GM12891 (cell line): ENCODE measurements around the gene ATP10D.
"Not testable (repeated sequence)": the region's sequence is repeated elsewhere in the genome, so short reads cannot be mapped to it uniquely, and the experiment has no call there.

Source experiments
- DNase-seq: peaks from one replicate; pipeline ENCODE4 v3.0.0; 2011; ENCODE audit warnings: low spot score; ENCODE audit not compliant: insufficient read length
- FAIRE-seq: peaks from 2 replicates; lab custom pipeline; 2011; peaks lifted over from hg19 to GRCh38; lab: Jason Lieb, UNC
- PAX5 ChIP-seq: IDR thresholded peaks from 2 replicates; pipeline ENCODE4 v1.6.1; 2011; ENCODE audit warnings: low read length, moderate library complexity, mild to moderate bottlenecking; ENCODE audit not compliant: insufficient read depth, severe bottlenecking
- POLR2A ChIP-seq: IDR thresholded peaks from 2 replicates; pipeline ENCODE4 v1.6.1; 2011; ENCODE audit warnings: low read depth, low read length, control low read depth
- POLR2AphosphoS5 ChIP-seq: IDR thresholded peaks from 2 replicates; pipeline ENCODE4 v1.6.1; 2011; ENCODE audit warnings: low read depth, low read length, control low read depth
- POU2F2 ChIP-seq: IDR thresholded peaks from 2 replicates; pipeline ENCODE4 v1.6.1; 2011; ENCODE audit warnings: low read depth, mild to moderate bottlenecking, control low read depth, low read length, moderate library complexity
- SPI1 ChIP-seq: IDR thresholded peaks from 2 replicates; pipeline ENCODE4 v1.6.1; 2011; ENCODE audit warnings: low read depth, low read length, control low read depth
- TAF1 ChIP-seq: IDR thresholded peaks from 2 replicates; pipeline ENCODE4 v1.6.1; 2011; ENCODE audit warnings: low read depth, low read length, control low read depth

The ATP10D gene

GRCh38 chr4:47485768-47486167, 693 bp downstream of the ATP10D start:
- TF ChIP-seq SPI1 (no peak), PAX5 (no peak), TAF1 (no peak), POLR2AphosphoS5 (no peak), POU2F2 (no peak), POLR2A (no peak)
- DNase-seq = no peak

GRCh38 chr4:47486231-47486673, 1.2 kb downstream of the ATP10D start:
- no peak for TF ChIP-seq POLR2A
- no peak for TF ChIP-seq PAX5
- TF ChIP-seq POU2F2 = no peak
- no peak for TF ChIP-seq POLR2AphosphoS5
- TF ChIP-seq TAF1 = no peak
- TF ChIP-seq SPI1 = no peak
- DNase-seq = no peak
- no peak for FAIRE-seq

More at GRCh38 chr4:47485768-47486167, 693 bp downstream of the ATP10D start:
- FAIRE-seq = peak; percentile 23

GRCh38 chr4:47486727-47487126, 1.7 kb downstream of the ATP10D start:
- FAIRE-seq, DNase-seq: not testable (repeated sequence)

GRCh38 chr4:47488706-47489105, 3.6 kb downstream of the ATP10D start:
- TF ChIP-seq TAF1 (no peak), SPI1 (no peak), POU2F2 (no peak), POLR2AphosphoS5 (no peak), PAX5 (no peak), POLR2A (no peak)
- DNase-seq = no peak
- FAIRE-seq = no peak

- DNase-seq = no peak
- TF ChIP-seq PAX5 (no peak), POU2F2 (no peak), POLR2A (no peak), POLR2AphosphoS5 (no peak), SPI1 (no peak), TAF1 (no peak)
- FAIRE-seq = peak; percentile 95
Observed at GRCh38 chr4:47490550-47490949, 5.5 kb downstream of the ATP10D start.

GRCh38 chr4:47493238-47494123, 8.4 kb downstream of the ATP10D start:
- TF ChIP-seq TAF1 = no peak
- peak; percentile 90 for TF ChIP-seq POLR2A
- TF ChIP-seq POLR2AphosphoS5 = peak; percentile 83
- TF ChIP-seq SPI1 = no peak
- peak; percentile 45; the same call in 1 of the 2 replicates for TF ChIP-seq POU2F2
- FAIRE-seq (peak; percentile 78), DNase-seq (no peak)

GRCh38 chr4:47494124-47494430, 9.0 kb downstream of the ATP10D start:
- TF ChIP-seq TAF1 (no peak), POLR2A (no peak), SPI1 (no peak), POU2F2 (no peak), PAX5 (no peak), POLR2AphosphoS5 (no peak)
- no peak for FAIRE-seq

GRCh38 chr4:47498899-47499298, 13.8 kb downstream of the ATP10D start:
- peak; percentile 71 for FAIRE-seq
- TF ChIP-seq POLR2AphosphoS5 = no peak
- TF ChIP-seq SPI1 = no peak
- TF ChIP-seq POU2F2 = no peak
- TF ChIP-seq TAF1 = no peak
- no peak for TF ChIP-seq POLR2A
- TF ChIP-seq PAX5 = no peak
- no peak for DNase-seq

More at GRCh38 chr4:47494124-47494430, 9.0 kb downstream of the ATP10D start:
- DNase-seq = no peak

GRCh38 chr4:47499700-47500099, 14.6 kb downstream of the ATP10D start:
- DNase-seq (no peak), FAIRE-seq (peak; percentile 23)
- TF ChIP-seq POLR2A = no peak
- no peak for TF ChIP-seq TAF1
- TF ChIP-seq POLR2AphosphoS5 = no peak
- no peak for TF ChIP-seq PAX5
- TF ChIP-seq POU2F2 = no peak
- no peak for TF ChIP-seq SPI1

GRCh38 chr4:47500776-47501175, 15.7 kb downstream of the ATP10D start:
- FAIRE-seq = no peak
- no peak for DNase-seq
- TF ChIP-seq POLR2AphosphoS5 (no peak), POU2F2 (no peak), TAF1 (no peak), POLR2A (no peak), PAX5 (no peak), SPI1 (no peak)
